HepG2 (cell line): ENCODE measurements around the gene GNL1.

ENCODE experiments used
- IRX3 ChIP-seq: sonication (generic); formaldehyde crosslinking; IDR thresholded peaks from 2 replicates; pipeline ENCODE4 v1.8.1; 2023; ENCODE audit warnings: mild to moderate bottlenecking, low read depth, missing genetic modification reagents, borderline replicate concordance
- ZNF343 ChIP-seq: sonication (generic); formaldehyde crosslinking; IDR thresholded peaks from 2 replicates; pipeline ENCODE4 v1.4.0; 2020; ENCODE audit warnings: mild to moderate bottlenecking, missing genetic modification reagents
- TF ChIP-seq, protein P1 (sequence below): sonication (generic); formaldehyde crosslinking; IDR thresholded peaks from 2 replicates; pipeline ENCODE4 v1.4.0; 2020; ENCODE audit warnings: missing genetic modification reagents
- TF ChIP-seq, protein P2 (sequence below): sonication (generic); formaldehyde crosslinking; IDR thresholded peaks from 2 replicates; pipeline ENCODE4 v1.8.0; 2022; ENCODE audit warnings: low read depth, missing genetic modification reagents
- TF ChIP-seq, protein P3 (sequence below): sonication (generic); formaldehyde crosslinking; IDR thresholded peaks from 2 replicates; pipeline ENCODE4 v1.5.0; 2020; ENCODE audit warnings: missing genetic modification reagents

DNA sequence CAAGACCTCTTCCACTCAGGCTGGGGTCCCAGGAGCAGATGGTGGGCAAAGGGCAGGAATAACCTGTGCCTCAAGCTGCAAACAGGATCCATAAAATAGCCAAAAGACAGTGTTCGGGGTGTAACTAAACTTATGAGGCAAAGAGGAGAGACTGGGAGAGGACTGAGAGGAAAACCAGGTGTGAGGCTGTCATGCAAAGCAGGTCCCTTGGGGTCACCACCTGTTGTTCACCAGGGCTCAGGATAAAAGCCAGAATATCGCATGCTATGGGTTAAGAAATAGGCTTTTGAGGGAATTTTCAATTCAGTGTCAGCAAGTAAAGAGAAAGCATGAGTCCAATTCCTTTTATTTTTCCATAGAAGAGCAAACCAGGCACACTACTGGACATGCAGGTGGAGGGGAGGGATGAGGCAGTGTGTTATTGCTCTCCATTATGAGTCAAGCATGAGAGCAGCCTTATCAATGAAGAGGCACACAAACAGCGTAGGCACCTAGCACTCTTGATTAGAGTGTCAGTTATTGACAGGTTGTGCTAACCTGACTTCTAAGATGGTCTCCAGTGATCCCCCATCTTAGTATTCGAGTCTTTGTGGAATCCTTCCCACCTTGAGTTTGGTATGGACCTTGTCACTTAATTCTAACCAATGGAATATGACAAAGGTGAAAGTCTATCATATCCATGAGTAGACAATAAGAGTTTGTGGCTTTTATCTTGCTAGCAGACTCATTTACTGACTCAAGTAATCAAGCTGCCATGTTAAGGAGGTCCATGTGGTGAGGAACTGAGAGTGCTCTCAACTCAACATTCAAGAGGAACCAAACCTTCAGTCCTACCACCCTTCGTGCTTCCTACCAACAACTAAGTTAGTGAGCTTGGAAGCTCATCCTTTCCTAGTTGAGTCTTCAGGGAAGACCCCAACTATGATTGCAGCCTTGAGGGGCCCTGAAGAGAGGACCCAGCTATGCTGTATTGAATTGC lies 48.2 kb downstream of the GNL1 start:
- TF ChIP-seq ZNF343 (CRISPR knock-in tag) (no peak), IRX3 (CRISPR knock-in tag) (no peak)
- TF ChIP-seq, protein P1, sequence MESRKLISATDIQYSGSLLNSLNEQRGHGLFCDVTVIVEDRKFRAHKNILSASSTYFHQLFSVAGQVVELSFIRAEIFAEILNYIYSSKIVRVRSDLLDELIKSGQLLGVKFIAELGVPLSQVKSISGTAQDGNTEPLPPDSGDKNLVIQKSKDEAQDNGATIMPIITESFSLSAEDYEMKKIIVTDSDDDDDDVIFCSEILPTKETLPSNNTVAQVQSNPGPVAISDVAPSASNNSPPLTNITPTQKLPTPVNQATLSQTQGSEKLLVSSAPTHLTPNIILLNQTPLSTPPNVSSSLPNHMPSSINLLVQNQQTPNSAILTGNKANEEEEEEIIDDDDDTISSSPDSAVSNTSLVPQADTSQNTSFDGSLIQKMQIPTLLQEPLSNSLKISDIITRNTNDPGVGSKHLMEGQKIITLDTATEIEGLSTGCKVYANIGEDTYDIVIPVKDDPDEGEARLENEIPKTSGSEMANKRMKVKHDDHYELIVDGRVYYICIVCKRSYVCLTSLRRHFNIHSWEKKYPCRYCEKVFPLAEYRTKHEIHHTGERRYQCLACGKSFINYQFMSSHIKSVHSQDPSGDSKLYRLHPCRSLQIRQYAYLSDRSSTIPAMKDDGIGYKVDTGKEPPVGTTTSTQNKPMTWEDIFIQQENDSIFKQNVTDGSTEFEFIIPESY (CRISPR knock-in tag) = no peak
- TF ChIP-seq, protein P2, sequence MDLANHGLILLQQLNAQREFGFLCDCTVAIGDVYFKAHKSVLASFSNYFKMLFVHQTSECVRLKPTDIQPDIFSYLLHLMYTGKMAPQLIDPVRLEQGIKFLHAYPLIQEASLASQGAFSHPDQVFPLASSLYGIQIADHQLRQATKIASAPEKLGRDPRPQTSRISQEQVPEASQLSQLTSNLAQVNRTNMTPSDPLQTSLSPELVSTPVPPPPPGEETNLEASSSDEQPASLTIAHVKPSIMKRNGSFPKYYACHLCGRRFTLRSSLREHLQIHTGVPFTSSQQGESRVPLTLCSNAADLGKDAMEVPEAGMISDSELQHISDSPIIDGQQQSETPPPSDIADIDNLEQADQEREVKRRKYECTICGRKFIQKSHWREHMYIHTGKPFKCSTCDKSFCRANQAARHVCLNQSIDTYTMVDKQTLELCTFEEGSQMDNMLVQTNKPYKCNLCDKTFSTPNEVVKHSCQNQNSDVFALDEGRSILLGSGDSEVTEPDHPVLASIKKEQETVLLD (CRISPR knock-in tag) = no peak
- TF ChIP-seq, protein P3, sequence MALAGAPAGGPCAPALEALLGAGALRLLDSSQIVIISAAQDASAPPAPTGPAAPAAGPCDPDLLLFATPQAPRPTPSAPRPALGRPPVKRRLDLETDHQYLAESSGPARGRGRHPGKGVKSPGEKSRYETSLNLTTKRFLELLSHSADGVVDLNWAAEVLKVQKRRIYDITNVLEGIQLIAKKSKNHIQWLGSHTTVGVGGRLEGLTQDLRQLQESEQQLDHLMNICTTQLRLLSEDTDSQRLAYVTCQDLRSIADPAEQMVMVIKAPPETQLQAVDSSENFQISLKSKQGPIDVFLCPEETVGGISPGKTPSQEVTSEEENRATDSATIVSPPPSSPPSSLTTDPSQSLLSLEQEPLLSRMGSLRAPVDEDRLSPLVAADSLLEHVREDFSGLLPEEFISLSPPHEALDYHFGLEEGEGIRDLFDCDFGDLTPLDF (CRISPR knock-in tag) = no peak
